HepG2 (cell line): ENCODE data around the gene CDH23. TPM values are rescaled to one million over a fixed set of nuclear protein-coding genes. Genes with fewer than 3 reads are reported as not detected.

Source experiments
- ATAC-seq: fragments of 200-7000 bp; cut with Tn5 transposase; 3 replicates; pipeline ENCODE4 v1.9.1; 2020; ENCODE audit warnings: mild to moderate bottlenecking, moderate library complexity
- BruUV-seq: library from RNA; stranded (reverse); fragments of 400-500 nt; replicated peaks from 2 replicates; lab custom pipeline; 2021; lab: Mats Ljungman, UMichigan
- CTCF ChIA-PET: fragments of 300-600 bp; formaldehyde crosslinking; extraction: SDS; loops from one replicate; lab custom pipeline; 2021; ENCODE audit warnings: low total read pairs, inconsistent platforms, low intra/inter-chr PET ratio; lab: Yijun Ruan, JAX
- POLR2A ChIA-PET: fragments of 350-600 bp; sonication (Branson Sonifier 250); formaldehyde crosslinking; loops from one replicate; lab custom pipeline; 2020; ENCODE audit warnings: antibody characterized with exemption, inconsistent platforms; lab: Yijun Ruan, JAX
- DNase-seq: peaks from one replicate; pipeline ENCODE4 v3.0.0-alpha.2; 2015; ENCODE audit warnings: low spot score
- FAIRE-seq: peaks from 3 replicates; lab custom pipeline; 2011; peaks lifted over from hg19 to GRCh38; lab: Jason Lieb, UNC
- H2AFZ ChIP-seq: one replicate; pipeline ENCODE4 v1.6.1; 2011; ENCODE audit warnings: low read length, inconsistent platforms
- H3K27ac ChIP-seq: fragments of 300-600 bp; 3 replicates; pipeline ENCODE4 v1.8.0; 2011; ENCODE audit warnings: mixed run types, mild to moderate bottlenecking, mixed read lengths, low read length, inconsistent platforms; ENCODE audit not compliant: insufficient read depth; ENCODE audit errors: extremely low read length
- H3K27me3 ChIP-seq, 2 experiments: fragments of 200-600 bp in 1 of 2; 2 replicates in 1 of 2; 3 replicates in 1 of 2; pipeline versions ENCODE4 v1.6.0 to v1.8.0; 2011; ENCODE audit warnings: low read length in 2 of 2, mild to moderate bottlenecking in 2 of 2, moderate library complexity in 2 of 2, inconsistent platforms in 1 of 2; ENCODE audit not compliant: insufficient read depth in 2 of 2, control insufficient read depth in 1 of 2
- H3K36me3 ChIP-seq, 2 experiments: fragments of 200-600 bp in 1 of 2; replicated peaks in 1 of 2; 2 replicates in 1 of 2; 3 replicates in 1 of 2; pipeline versions ENCODE4 v1.5.1 to v1.8.0; 2011; ENCODE audit warnings: low read length in 2 of 2, inconsistent platforms in 1 of 2; ENCODE audit not compliant: insufficient read depth in 2 of 2, control insufficient read depth in 1 of 2
- H3K4me1 ChIP-seq: 2 replicates; pipeline ENCODE4 v1.5.1; 2012; ENCODE audit warnings: low read length, inconsistent platforms; ENCODE audit not compliant: insufficient read depth
- H3K4me2 ChIP-seq: 2 replicates; pipeline ENCODE4 v1.6.0; 2011; ENCODE audit warnings: low read depth, low read length, inconsistent platforms
- H3K4me3 ChIP-seq, 3 experiments: fragments of 200-600 bp in 1 of 3; sonication (generic), shearing (Covaris generic) in 1 of 3; replicated peaks in 1 of 3; 2 replicates each; pipeline ENCODE4 v1.5.1; 2011 to 2016; ENCODE audit warnings: low read length in 3 of 3, inconsistent platforms in 2 of 3, low read depth in 2 of 3, mild to moderate bottlenecking in 2 of 3, control low read depth in 1 of 3, mixed read lengths in 1 of 3; ENCODE audit not compliant: insufficient read depth in 1 of 3
- H3K79me2 ChIP-seq: one replicate; pipeline ENCODE4 v1.6.1; 2011; ENCODE audit warnings: low read length, inconsistent platforms; ENCODE audit not compliant: insufficient read depth
- H3K9ac ChIP-seq: 2 replicates; pipeline ENCODE4 v1.6.0; 2011; ENCODE audit warnings: mild to moderate bottlenecking, low read depth, low read length, inconsistent platforms; ENCODE audit not compliant: insufficient read depth
- H3K9me3 ChIP-seq: 2 replicates; pipeline ENCODE4 v1.5.1; 2012; ENCODE audit warnings: mild to moderate bottlenecking, low read length
- H4K20me1 ChIP-seq: 2 replicates; pipeline ENCODE4 v1.6.0; 2011; ENCODE audit warnings: inconsistent platforms, mild to moderate bottlenecking, low read length, moderate library complexity; ENCODE audit not compliant: insufficient read depth
- ARID2 ChIP-seq: sonication (generic); formaldehyde crosslinking; IDR thresholded peaks from 2 replicates; pipeline ENCODE4 v1.8.1; 2022; ENCODE audit warnings: mild to moderate bottlenecking, missing genetic modification reagents, borderline replicate concordance
- CHCHD3 ChIP-seq: sonication (generic); formaldehyde crosslinking; IDR thresholded peaks from 2 replicates; pipeline ENCODE4 v1.8.0; 2022; ENCODE audit warnings: mild to moderate bottlenecking, missing genetic modification reagents, moderate library complexity
- CSRNP1 ChIP-seq: sonication (generic); formaldehyde crosslinking; IDR thresholded peaks from 2 replicates; pipeline ENCODE4 v1.8.1; 2023; ENCODE audit warnings: mild to moderate bottlenecking, missing genetic modification reagents
- GFI1 ChIP-seq: sonication (generic); formaldehyde crosslinking; IDR thresholded peaks from 2 replicates; pipeline ENCODE4 v1.5.0; 2020; ENCODE audit warnings: missing genetic modification reagents, mild to moderate bottlenecking, borderline replicate concordance
- HHEX ChIP-seq: IDR thresholded peaks from 2 replicates; pipeline ENCODE4 v1.6.1; 2016; ENCODE audit warnings: control low read depth
- MED1 ChIP-seq: sonication (generic); formaldehyde crosslinking; IDR thresholded peaks from 2 replicates; pipeline ENCODE4 v1.4.0; 2020; ENCODE audit warnings: missing genetic modification reagents
- MIER3 ChIP-seq: IDR thresholded peaks from 2 replicates; pipeline ENCODE4 v1.6.1; 2016; ENCODE audit warnings: missing compliant biosample characterization, borderline replicate concordance
- ZBTB38 ChIP-seq: sonication (generic); formaldehyde crosslinking; IDR thresholded peaks from 2 replicates; pipeline ENCODE4 v1.5.1; 2020; ENCODE audit warnings: mild to moderate bottlenecking, missing genetic modification reagents
- ZNF382 ChIP-seq: sonication (generic); formaldehyde crosslinking; IDR thresholded peaks from 2 replicates; pipeline ENCODE4 v1.5.0; 2020; ENCODE audit warnings: missing genetic modification reagents, mild to moderate bottlenecking, borderline replicate concordance
- ZNF549 ChIP-seq: sonication (generic); formaldehyde crosslinking; IDR thresholded peaks from 2 replicates; pipeline ENCODE4 v1.5.0; 2020; ENCODE audit warnings: missing genetic modification reagents
- ZNF75D ChIP-seq: sonication (generic); formaldehyde crosslinking; IDR thresholded peaks from 2 replicates; pipeline ENCODE4 v1.8.1; 2023; ENCODE audit warnings: missing genetic modification reagents, mild to moderate bottlenecking, borderline replicate concordance
- ZNF775 ChIP-seq: sonication (generic); formaldehyde crosslinking; IDR thresholded peaks from 2 replicates; pipeline ENCODE4 v1.4.0; 2020; ENCODE audit warnings: missing genetic modification reagents, mild to moderate bottlenecking, moderate library complexity, borderline replicate concordance
- ZSCAN20 ChIP-seq: sonication (generic); formaldehyde crosslinking; IDR thresholded peaks from 2 replicates; pipeline ENCODE4 v1.4.0; 2020; ENCODE audit warnings: missing genetic modification reagents, mild to moderate bottlenecking, borderline replicate concordance
- WGBS: methylation state at CpG from one replicate; pipeline ENCODE4 v1.1.6; 2017; ENCODE audit warnings: low lambda C conversion rate; 5-methylcytosine and 5-hydroxymethylcytosine counted together
- in situ Hi-C: cut with HindIII; loops from 2 replicates; pipeline ENCODE4 v1.10.0; 2017; ENCODE audit warnings: low pct_unique_long_range_greater_than_20kb; ENCODE audit not compliant: extremely low pct_ligation_motif_present
- intact Hi-C: fragments of 100-400 bp; cut with micrococcal nuclease; formaldehyde crosslinking; loops from one replicate; pipeline ENCODE4 v1.10.0; 2022; ENCODE audit not compliant: unreplicated experiment
- polyA plus RNA-seq, 8 experiments: library from polyadenylated mRNA; depleted of rRNA in 3 of 8; stranded (reverse) in 7 of 8; unstranded in 1 of 8; fragments of >200 nt; fragmentation: Illumina TruSeq in 4 of 8; extraction: Trizol in 4 of 8; gene quantifications; 2 replicates each; pipeline versions ENCODE4 v1.2.1 to v1.2.3, GENCODE V29; 2011 to 2016; ENCODE audit warnings: low read depth in 4 of 8, missing spikeins in 1 of 8, mixed read lengths in 1 of 8; ENCODE audit not compliant: insufficient read depth in 1 of 8
- total RNA-seq, 5 experiments: library from RNA; depleted of rRNA; stranded (reverse); fragments of >200 nt; fragmentation: Illumina TruSeq; extraction: Trizol; gene quantifications; 2 replicates each; pipeline ENCODE4 v1.2.3, GENCODE V29; 2016; ENCODE audit warnings: low read depth in 1 of 5
- TF ChIP-seq, protein P1 (sequence below): sonication (generic); formaldehyde crosslinking; IDR thresholded peaks from 2 replicates; pipeline ENCODE4 v1.8.0; 2022; ENCODE audit warnings: low read depth, missing genetic modification reagents

CDH23 gene
- total and polyA plus RNA-seq, 2 of the 13 experiments (the other 11 are each of a cell fraction or from before 2014, with no cell fraction given): 0.13 TPM; not detected in 1

DNA sequence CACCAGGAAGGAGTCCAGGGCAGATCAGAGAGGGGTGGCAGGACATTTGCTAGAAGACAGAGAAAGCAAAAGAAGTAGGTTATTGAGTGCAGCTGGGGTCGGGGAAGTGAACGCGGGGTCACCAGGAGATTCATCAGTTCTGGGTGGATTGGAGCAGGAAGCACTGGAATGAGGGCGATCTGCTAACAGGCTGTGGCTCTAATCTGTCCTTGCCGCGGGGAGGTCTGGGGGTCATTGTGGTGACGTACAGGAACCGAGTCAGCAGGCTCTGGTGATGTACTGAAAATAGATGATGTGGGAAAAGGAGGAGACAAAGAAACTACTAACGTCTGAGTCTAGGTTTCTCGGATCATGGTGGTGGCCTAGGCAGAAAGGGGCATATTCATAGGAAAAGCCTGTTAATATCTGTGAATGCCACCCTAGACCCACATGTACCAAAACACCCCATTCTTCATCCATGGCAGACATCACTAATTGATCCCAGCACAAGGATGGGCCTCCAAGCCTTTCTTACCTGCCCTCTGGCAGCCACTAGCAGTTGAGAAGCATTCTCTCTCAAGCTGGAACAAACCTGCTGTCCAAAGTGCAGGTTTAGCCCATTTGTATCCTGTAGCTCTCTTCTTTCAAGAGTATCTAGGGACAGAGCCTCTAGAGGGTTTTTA lies 188.3 kb downstream of the CDH23 start:
- TF ChIP-seq ZNF549 (CRISPR knock-in tag) (no peak), GFI1 (CRISPR knock-in tag) (no peak), ZSCAN20 (CRISPR knock-in tag) (no peak), ZBTB38 (CRISPR knock-in tag) (no peak), ZNF382 (CRISPR knock-in tag) (no peak)
- peaks cover 8% of the 10 kb centered on the region for H3K4me1 ChIP-seq
- intact Hi-C loops (no loop called here), in situ Hi-C loops (no loop called here)
- CTCF ChIA-PET: no interaction called here
- DNase-seq: no peak
- H3K36me3 ChIP-seq: no peaks in the 10 kb centered on the region
- 34% methylated on average over 10 of the region's 10 CpGs for WGBS
- H3K27ac ChIP-seq: no peak overlapping the region
- no peaks in the 10 kb centered on the region for H4K20me1 ChIP-seq
- FAIRE-seq: no peak
- H3K9me3 ChIP-seq: no peaks in the 10 kb centered on the region
- H3K79me2 ChIP-seq: no peaks in the 10 kb centered on the region
- no peak overlapping the region for H3K9ac ChIP-seq
- BruUV-seq: no TSS peak
- no peak for ATAC-seq
- POLR2A ChIA-PET: no interaction called here
- no peak overlapping the region for H3K4me3 ChIP-seq
- H3K4me2 ChIP-seq: no peak overlapping the region
- H2AFZ ChIP-seq: no peak overlapping the region
- H3K27me3 ChIP-seq: peaks cover 3 to 7% of the 10 kb centered on the region in 2 experiments; a peak in 3 of 5 replicates

GRCh38 chr10:71585564-71586290 lies 189.0 kb downstream of the CDH23 start:
- in situ Hi-C loops (no loop called here), intact Hi-C loops (no loop called here)
- POLR2A ChIA-PET: no interaction called here
- CTCF ChIA-PET: no interaction called here
- H3K36me3 ChIP-seq: no peaks in the 10 kb centered on the region
- DNase-seq (no peak), ATAC-seq (no peak), FAIRE-seq (no peak)
- no peaks in the 10 kb centered on the region for H3K79me2 ChIP-seq
- H3K4me2 ChIP-seq: no peak overlapping the region
- no peaks in the 10 kb centered on the region for H3K9me3 ChIP-seq
- WGBS: 10% methylated on average over 10 of the region's 10 CpGs
- no peaks in the 10 kb centered on the region for H4K20me1 ChIP-seq
- peaks cover 3 to 7% of the 10 kb centered on the region in 2 experiments; a peak in 3 of 5 replicates for H3K27me3 ChIP-seq
- no peak overlapping the region for H2AFZ ChIP-seq
- H3K4me3 ChIP-seq: no peak overlapping the region
- no peak overlapping the region for H3K9ac ChIP-seq
- H3K4me1 ChIP-seq: peaks cover 12% of the 10 kb centered on the region
- no TSS peak for BruUV-seq
- H3K27ac ChIP-seq: no peak overlapping the region
- TF ChIP-seq ZNF75D (CRISPR knock-in tag) (no peak), ZNF775 (no peak), ARID2 (CRISPR knock-in tag) (no peak), MED1 (no peak), HHEX (CRISPR knock-in tag) (no peak), MIER3 (no peak), CSRNP1 (no peak), CHCHD3 (CRISPR knock-in tag) (no peak)
- TF ChIP-seq, protein P1, sequence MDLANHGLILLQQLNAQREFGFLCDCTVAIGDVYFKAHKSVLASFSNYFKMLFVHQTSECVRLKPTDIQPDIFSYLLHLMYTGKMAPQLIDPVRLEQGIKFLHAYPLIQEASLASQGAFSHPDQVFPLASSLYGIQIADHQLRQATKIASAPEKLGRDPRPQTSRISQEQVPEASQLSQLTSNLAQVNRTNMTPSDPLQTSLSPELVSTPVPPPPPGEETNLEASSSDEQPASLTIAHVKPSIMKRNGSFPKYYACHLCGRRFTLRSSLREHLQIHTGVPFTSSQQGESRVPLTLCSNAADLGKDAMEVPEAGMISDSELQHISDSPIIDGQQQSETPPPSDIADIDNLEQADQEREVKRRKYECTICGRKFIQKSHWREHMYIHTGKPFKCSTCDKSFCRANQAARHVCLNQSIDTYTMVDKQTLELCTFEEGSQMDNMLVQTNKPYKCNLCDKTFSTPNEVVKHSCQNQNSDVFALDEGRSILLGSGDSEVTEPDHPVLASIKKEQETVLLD (CRISPR knock-in tag): no peak
